ENCODE results near the gene ZNF292.

DNA sequence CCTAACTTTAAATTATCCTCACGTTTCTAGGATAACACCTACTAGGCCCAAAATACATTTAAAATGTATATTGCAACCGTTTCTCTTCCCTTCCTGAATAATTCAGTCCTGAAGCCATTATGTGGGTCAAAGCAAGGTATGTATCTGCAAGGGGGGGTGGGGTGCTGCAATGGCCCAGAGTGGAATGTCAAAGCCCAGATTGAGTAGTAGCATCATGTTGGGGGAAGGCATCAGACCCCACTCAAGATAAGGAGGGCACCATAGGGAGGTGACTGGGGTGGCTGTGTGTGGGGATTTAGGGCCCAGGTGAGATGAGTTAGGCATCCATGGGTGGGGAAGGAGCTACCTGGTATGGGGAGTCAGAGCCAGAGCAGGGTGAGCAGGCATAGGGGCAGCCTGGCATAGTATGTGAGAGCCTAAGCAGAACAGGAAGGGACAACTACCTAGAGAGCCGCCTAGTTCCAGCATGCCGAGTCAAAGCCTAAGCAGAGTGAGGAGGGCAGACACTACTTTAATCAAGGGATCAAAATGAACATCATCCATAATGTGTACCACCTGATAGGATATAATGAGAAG, 48.2 kb downstream of the ZNF292 start:
- TF ChIP-seq, protein P1, sequence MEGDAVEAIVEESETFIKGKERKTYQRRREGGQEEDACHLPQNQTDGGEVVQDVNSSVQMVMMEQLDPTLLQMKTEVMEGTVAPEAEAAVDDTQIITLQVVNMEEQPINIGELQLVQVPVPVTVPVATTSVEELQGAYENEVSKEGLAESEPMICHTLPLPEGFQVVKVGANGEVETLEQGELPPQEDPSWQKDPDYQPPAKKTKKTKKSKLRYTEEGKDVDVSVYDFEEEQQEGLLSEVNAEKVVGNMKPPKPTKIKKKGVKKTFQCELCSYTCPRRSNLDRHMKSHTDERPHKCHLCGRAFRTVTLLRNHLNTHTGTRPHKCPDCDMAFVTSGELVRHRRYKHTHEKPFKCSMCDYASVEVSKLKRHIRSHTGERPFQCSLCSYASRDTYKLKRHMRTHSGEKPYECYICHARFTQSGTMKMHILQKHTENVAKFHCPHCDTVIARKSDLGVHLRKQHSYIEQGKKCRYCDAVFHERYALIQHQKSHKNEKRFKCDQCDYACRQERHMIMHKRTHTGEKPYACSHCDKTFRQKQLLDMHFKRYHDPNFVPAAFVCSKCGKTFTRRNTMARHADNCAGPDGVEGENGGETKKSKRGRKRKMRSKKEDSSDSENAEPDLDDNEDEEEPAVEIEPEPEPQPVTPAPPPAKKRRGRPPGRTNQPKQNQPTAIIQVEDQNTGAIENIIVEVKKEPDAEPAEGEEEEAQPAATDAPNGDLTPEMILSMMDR (IDR thresholded peaks at IDR 0.05; ENCODE audit: low read depth, low read length), result no peak
- TF ChIP-seq, protein P2, sequence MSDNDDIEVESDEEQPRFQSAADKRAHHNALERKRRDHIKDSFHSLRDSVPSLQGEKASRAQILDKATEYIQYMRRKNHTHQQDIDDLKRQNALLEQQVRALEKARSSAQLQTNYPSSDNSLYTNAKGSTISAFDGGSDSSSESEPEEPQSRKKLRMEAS (IDR thresholded peaks at IDR 0.05; ENCODE audit: low read depth, low read length), result no peak

Measured in NB4 (cell line).